PFSK-1 (cell line): ENCODE results near the gene KIDINS220.

ENCODE experiments used
- FOXP2 ChIP-seq: optimal IDR thresholded peaks from 2 replicates; pipeline ENCODE3; 2011; ENCODE audit warnings: borderline replicate concordance, control low read depth, inconsistent platforms; ENCODE audit not compliant: insufficient read depth; ENCODE audit errors: extremely low read length, extremely low read depth
- POLR2AphosphoS5 ChIP-seq: IDR thresholded peaks from 2 replicates; pipeline ENCODE4 v1.6.1; 2012; ENCODE audit warnings: low read depth, mild to moderate bottlenecking, control low read depth, low read length, moderate library complexity
- REST ChIP-seq, 2 experiments: IDR thresholded peaks; 2 replicates each; pipeline versions ENCODE4 v1.6.1 to v1.8.0; 2011 to 2012; ENCODE audit warnings: low read depth in 2 of 2, low read length in 2 of 2, control low read depth in 1 of 2, inconsistent platforms in 1 of 2, mild to moderate bottlenecking in 1 of 2, moderate library complexity in 1 of 2; ENCODE audit not compliant: insufficient read depth in 1 of 2
- SIN3A ChIP-seq: IDR thresholded peaks from 2 replicates; pipeline ENCODE4 v1.6.1; 2012; ENCODE audit warnings: mild to moderate bottlenecking, low read length, moderate library complexity, borderline replicate concordance; ENCODE audit not compliant: insufficient read depth
- TAF1 ChIP-seq: IDR thresholded peaks from 2 replicates; pipeline ENCODE4 v1.6.1; 2012; ENCODE audit warnings: low read length, control low read depth, borderline replicate concordance; ENCODE audit not compliant: insufficient read depth

GRCh38 chr2:8756230-8756629, 81.2 kb downstream of the KIDINS220 start:
- TF ChIP-seq FOXP2 (no peak), TAF1 (no peak), POLR2AphosphoS5 (no peak), SIN3A (no peak), REST (IDR thresholded peaks at IDR 0.05; ENCODE audit: insufficient read depth in 1 of 2, low read depth in 2 of 2, low read length in 2 of 2) (no peak)
